Amniotic epithelial cell (primary cell): ENCODE data around the gene RAB40C.

Source experiments
- DNase-seq: peaks from one replicate; pipeline ENCODE4 v3.0.0-alpha.2; 2010; ENCODE audit warnings: low read depth

RAB40C gene, protein sequence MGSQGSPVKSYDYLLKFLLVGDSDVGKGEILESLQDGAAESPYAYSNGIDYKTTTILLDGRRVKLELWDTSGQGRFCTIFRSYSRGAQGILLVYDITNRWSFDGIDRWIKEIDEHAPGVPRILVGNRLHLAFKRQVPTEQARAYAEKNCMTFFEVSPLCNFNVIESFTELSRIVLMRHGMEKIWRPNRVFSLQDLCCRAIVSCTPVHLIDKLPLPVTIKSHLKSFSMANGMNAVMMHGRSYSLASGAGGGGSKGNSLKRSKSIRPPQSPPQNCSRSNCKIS

DNA sequence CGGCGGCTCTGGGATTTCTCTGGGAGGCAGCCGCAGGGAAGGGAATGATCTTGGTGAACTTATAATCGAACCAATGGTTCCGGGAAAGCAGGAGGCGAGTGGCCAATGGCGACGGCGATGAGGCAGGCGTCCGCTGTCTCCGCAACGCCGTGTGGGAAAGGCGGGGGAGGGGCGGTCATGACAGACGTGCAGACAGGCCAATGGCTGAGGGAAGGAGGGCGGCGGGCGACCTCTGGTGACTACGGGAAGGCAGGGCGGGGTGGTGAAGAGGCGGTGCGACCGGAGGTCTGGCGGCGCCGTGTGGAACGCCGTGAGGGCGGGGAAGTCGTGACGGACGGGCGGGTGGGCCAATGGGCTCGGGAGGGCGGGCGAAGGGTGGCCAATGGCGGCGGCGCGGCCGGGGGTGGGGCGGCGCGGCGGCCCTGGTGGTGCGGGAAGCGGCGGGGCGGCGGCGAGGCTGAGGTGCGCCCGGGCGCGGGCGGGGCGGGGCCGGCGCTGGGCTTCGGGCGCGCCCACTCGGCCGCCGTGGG lies at the start of gene RAB40C:
TSS of gene RAB40C (plus strand) at position 409 of the 530 bp plus-strand sequence. CDS start 226 bp downstream, outside the sequence.
- DNase-seq = peak; percentile 96

DNA sequence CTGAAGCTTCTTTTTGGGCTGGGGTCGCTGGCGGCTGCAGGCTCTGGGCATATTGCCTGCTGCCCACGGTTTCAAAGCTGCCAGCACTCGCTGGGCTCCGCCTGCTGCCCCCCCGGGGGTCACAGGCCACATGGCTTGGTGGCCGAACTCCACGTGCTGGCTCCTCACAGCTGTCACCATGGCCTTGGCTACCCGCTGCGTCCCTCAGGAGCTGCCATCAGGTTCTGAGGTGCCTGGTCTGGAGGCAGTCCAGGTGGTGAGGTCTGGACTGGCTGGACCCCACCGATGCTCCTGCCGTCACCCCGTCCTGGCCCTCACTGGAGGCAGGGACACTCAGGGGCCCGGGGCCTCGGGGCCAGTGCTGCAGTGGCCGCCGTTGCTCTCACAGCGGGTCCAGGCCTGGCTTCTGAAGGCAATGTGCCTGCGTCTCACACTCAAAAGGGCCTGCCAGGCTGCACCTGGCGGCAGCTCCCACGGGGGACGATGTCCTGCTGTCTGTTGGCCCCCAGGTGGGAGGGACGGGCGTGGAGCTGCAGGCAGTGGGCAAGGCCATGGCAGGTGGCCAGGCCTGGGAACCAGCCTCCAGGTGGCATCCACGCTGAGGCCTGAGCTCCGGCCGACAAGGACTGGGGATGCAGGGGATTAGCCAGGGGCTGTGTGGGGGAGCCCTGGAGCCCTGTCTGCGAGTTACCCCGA lies 49.1 kb upstream of the RAB40C start:
- no peak for DNase-seq

DNA sequence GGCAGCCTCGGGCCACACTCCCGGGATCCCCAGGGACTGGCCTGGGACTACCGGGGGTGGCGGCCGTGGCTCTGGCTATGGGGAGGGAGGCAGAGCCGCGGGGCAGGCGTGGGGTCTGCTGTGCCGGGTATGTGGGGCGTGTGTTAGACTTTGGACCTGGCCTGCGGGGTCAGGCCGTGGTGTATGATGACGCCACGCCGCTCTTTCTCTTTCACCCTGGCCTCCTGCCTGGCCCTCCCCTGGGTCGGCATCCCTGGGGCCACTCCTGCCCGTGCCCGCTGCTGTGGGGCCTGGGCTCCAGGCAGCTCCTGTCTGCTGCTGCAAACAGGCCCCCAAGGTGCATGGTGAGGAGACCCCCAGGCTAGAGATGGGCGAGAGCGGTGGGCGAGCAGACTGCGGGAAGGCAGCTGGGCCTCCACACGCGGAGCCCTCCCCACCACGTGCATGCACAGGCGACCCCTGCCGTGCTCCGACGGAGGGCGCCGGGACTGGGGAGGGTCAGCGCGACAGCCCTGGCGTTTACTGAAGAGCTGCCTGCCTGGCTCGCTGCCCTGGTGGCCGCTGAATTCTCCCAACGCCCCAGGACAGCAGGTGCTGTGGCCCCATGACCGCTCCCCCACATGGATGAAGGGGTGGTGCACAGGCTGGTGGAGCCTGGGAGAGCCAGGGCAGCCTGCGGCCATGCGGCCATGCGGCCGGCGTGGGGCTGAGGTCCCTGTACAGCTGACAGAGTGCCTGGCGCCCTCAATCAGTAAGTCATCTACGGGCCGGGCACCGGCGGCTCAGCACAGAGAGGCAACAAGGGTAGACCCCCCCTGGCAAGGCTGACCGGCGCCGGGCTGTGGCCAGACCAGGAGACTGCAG lies 46.3 kb upstream of the RAB40C start:
- DNase-seq = no peak

DNA sequence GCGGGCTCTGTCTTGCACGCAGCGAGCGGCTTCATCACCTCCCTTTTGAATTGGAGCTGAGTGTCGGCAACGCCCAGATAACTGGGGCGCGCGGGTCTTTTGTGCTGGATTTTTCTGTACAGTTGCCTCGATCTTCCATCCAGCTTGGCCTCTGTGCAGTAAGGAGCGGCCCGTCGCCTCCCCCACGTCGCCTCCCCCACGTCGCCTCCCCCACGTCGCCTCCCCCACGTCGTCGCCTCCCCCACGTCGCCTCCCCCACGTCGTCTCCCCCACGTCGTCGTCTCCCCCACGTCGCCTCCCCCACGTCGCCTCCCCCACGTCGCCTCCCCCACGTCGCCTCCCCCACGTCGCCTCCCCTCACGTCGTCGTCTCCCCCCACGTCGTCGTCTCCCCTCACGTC lies 45.3 kb upstream of the RAB40C start:
- no peak for DNase-seq

DNA sequence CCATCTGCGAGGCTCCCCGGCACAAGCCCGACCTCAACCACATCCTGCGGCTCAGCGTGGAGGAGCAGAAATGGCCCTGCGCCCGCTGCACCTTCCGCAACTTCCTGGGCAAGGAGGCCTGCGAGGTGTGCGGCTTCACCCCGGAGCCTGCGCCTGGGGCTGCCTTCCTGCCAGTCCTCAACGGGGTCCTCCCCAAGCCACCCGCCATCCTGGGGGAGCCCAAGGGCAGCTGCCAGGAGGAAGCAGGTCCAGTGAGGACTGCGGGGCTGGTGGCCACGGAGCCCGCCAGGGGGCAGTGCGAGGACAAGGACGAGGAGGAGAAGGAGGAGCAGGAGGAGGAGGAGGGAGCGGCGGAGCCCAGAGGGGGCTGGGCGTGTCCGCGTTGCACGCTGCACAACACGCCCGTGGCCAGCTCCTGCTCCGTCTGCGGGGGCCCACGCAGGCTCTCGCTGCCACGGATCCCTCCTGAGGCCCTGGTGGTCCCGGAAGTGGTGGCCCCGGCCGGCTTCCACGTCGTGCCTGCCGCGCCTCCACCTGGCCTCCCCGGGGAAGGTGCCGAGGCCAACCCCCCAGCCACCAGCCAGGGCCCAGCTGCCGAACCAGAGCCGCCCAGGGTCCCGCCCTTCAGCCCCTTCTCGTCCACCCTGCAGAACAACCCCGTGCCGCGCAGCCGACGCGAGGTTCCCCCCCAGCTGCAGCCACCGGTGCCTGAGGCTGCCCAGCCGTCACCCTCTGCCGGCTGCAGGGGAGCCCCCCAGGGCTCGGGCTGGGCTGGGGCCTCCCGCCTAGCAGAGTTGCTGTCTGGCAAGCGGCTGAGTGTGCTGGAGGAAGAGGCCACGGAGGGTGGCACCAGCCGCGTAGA lies 42.7 kb upstream of the RAB40C start:
- DNase-seq = no peak

DNA sequence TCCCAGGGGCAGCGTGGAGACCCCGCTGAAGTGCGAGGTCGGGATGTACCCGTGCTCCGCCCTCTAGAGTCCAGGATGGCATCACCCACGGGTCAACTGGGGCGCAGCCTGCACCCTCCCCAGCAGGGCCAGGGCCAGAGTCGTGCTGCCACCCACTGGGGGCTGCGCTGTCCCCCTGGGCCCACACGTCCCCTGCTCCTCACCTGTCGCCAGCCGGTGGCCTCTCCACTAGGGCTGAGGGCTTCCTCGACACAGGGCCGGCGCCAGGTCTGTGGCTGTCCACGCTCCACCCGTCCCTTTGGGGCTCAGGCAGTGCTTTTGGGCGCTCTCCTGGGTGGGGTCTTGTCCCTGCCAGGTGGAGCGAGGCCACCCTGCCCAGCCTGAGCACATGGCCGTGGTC lies 41.3 kb upstream of the RAB40C start:
- no peak for DNase-seq

DNA sequence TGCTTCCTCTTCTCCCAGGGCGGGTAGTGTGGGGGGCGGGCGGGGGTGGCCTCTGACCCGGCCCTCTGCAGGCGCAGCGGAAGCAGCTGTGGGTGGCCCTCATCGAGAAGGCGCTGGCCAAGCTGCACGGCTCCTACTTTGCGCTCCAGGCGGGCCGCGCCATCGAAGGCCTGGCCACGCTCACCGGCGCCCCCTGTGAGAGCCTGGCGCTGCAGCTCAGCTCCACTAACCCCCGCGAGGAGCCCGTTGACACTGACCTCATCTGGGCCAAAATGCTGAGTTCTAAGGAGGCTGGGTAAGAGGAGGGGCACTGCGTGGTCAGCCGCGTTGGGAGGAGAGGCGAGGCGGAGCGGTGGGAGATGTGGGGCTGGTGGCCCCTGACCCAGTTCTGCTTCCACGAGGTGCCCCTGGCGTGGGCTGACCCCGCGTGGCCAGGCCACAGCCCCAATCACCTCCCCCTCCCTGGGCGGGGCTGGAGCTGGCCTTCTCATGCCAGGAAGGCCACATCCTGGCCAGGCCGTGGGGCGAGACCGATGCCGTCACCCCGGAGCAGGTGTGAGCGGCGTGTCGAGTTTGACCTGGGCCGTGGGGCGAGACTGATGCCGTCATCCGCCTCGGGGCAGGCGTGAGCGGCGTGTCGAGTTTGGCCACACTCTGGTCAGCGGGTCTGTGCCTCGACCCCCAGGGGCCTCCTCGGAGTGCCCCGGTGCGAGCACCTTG lies 40.2 kb upstream of the RAB40C start:
- DNase-seq = no peak

DNA sequence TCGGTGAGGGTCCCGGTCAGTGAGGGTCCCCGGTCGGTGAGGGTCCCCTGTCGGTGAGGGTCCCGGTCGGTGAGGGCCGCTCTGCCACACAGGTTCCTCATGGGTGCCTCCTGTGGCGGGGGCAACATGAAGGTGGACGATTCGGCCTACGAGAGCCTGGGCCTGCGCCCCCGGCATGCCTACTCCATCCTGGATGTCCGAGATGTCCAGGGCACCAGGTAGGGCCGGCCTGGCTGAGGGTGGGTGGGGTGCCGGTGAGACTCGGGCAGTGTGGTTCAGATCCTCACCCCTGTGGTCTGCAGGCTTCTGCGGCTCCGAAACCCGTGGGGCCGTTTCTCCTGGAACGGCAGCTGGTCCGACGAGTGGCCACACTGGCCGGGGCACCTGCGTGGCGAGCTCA lies 38.7 kb upstream of the RAB40C start:
- no peak for DNase-seq

DNA sequence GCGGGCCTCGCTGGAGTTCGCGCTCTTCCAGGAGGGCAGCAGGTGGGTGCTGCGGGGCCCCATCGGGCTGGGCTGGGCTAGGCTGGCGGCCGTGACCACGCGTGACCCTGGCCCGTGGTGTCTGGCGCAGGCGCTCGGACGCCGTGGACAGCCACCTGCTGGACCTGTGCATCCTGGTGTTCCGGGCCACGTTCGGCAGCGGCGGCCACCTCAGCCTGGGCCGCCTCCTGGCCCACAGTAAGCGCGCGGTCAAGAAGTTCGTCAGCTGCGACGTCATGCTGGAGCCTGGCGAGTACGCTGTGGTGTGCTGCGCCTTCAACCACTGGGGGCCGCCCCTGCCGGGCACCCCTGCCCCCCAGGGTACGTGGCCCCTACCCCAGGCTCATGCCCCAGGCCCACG lies 37.7 kb upstream of the RAB40C start:
- DNase-seq = no peak

DNA sequence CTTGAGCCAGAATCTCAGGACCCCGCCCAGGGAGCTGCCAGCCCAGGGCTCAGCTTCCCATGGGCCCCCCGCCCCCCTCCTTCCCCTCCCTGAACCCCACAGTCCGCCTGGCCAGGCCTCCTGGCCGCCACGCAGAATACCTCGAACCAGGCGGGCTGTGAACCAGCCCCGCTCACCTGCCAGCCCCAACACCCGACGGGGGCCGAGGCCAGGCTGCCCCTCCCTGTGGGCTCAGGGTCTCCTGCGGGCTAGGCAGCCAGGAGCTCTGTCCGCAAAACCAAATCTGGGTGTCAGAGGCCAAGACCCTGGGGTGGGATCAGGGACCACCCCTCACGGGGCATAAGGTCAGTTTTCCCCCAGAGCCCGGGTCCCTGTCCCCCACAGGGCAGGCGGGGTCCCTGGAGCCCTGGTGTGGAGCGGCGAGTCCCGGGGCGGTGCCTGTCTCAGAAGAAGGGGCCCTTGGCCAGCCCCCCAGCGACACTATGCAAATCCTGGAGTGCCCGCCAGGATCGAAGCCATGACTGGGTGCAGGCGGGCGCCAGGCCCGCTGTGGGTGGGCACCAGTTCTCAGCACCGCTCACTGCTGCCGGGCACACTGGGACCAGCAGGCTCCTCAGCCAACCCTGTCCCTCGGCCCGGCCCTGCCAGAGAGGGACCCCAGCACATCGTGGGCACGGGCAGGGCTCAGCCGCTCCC lies 36.1 kb upstream of the RAB40C start:
- no peak for DNase-seq

DNA sequence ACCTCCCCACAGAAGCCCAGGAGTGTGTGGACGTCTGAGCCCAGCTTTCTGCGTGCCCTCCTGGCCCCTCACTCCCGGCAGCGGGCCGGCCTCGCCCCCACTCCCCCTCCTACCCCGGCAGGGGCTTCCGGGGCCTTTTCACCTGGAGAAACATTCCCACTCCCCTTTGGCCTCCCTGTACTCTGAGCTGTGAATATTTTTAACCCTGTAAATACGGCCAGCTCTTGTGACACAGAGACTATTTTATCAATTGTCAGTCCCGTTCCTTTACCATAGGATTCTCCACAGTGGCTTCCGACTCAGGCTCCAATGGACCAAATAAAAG lies 35.6 kb upstream of the RAB40C start:
- no peak for DNase-seq

DNA sequence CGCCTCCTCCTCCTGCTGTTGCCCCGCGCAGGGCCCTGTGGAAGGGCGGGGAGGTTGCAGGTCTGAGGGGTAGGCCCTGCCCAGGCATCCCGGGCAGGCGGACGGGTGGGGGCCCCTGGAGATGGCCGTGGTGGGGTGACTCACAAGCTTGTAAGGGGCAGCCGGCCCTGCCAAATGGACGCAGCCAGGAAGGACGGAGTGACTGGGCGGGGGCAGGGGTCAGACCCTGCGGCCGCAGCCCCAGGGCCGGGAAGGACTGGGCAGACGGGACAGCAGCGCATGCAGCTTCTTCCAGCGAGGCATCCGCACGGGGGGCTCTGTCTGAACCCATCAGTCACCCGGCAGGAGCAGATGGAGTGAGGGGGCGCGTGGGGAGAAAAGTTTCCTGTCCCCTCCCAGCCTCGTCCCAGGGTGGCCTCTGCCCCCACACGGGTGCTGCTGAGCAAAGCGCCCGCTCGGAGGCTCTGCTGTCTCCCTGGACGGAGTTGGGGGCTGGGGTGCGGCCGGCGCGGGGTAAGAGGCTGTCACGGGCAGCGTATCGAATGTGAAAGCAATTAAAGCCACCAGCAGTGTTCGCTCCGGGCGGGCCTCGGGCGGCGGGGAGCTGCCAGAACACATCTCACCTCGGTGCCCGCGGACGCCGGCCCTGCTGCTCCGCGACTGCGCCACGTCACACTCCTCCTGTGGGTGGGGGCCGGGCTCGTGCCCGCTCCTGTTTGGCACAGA lies 35.1 kb upstream of the RAB40C start:
- peak; percentile 22 for DNase-seq

DNA sequence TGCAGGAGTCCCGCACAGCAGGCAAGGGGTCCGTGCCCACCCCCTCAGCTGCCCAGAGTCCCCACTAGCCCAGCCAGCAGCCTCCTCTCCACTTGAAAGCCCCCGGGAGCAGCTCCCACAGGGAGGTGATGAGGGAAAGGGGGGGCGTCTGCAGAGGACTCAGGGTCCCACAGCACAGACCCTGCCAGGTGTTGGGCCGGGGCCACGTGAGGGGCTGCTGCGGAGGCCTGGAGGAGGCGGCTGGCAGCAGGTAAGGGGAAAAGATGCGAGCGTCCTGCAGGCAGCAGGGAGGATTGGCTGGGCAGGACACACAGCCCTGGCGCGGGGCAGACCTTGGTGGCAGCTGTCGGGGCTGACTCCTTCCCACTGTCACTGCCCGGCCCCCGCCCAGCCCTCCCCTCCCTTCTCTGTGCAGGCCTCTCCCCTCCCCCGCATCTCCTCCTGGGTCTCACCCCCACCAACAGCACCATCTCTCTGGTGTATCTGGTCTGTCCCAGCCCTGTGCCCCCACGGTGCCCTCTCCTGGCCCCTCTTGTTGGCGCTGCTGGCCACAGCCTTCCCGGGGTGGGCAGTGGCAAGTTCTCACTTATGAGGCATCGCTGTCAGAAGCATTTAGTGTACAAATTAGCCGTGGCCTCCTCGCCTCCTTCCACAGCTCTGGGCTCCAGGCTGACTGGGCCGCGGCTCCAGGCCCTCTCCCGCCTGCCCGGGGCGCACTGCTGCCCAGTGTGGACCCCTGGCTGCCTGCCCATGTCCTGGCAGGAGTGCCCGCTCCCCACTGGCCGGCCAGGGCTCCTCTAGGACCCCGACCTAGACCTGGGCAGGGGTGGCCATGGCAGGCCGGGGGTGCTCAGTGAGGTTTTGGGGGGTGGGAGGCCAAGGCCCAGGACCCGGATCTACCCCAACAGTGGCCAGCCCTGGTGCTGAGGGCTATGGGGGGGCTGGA lies 34.1 kb upstream of the RAB40C start:
- DNase-seq = no peak

DNA sequence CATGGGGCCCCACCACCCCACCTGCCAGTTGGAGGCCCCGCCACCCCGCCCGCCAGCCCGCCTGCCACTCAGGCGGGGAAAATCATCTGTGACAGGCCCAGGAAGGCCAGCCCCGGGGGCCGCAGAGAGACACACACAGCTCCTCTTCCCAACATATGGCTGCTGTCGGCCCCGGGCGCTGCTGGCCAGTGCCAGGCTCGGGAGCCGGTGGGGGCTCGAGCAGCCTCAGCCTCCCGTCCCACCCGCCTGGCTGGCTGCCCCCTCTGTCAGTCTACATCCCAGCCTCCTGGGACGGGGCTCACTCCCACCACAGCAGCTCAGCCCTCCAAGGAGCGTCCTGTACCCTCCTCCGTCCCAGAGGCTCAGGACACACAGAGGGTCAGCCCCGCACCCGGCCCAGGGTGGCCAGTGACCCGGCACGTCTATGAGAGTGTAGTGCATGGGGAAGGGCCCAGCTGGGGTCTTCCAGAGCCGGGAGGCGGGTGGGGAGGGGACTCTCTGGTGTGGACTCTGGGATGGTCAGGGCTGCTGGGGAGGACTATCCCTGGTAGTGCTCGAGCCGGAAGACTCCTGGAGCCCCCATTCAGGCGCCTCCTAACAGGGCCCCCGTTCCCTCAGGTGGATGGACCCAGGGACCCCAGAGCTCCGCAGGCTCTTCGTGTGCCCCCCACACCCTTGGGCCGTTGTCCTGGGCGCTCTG lies 33.2 kb upstream of the RAB40C start:
- DNase-seq = no peak

DNA sequence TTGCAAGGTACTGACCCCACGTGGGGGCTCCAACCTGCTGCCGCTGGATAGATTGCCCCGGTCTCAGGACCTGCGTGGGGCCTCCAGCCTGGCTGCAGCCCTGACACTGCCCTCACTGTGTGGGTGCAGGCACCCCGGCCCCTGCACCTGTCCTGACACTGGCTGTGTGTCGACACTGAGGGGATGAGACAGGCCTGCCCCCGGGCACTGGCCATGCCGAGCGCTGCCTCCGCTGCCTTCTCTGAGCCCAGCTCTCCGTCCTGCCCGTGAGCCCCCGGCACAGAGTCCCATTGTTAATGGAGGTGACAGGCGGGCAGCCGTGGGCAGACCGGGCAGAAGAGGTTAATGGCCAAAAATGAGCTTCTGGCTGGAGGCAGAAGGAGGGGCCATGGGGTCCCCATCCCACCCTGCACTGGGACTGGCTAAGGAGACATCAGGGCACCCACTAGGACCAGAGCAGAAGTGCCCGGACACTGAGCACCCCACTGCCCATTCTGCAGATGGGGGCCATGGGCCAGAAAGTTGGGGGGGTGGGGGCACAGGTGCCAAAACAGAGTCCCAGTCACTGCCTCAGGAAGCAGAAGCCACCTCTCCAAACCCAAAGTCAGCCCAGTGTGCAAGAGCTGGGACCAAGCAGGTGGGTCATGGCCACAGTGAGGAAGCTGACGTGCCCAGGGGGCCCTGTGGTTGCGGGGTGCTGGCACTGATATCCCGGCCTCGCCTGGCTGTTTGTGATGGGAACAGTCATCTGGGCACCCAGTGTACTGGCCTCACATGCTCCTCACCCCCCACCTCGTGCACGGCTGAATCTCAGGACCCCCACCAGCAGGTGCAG lies 32.2 kb upstream of the RAB40C start:
- no peak for DNase-seq

DNA sequence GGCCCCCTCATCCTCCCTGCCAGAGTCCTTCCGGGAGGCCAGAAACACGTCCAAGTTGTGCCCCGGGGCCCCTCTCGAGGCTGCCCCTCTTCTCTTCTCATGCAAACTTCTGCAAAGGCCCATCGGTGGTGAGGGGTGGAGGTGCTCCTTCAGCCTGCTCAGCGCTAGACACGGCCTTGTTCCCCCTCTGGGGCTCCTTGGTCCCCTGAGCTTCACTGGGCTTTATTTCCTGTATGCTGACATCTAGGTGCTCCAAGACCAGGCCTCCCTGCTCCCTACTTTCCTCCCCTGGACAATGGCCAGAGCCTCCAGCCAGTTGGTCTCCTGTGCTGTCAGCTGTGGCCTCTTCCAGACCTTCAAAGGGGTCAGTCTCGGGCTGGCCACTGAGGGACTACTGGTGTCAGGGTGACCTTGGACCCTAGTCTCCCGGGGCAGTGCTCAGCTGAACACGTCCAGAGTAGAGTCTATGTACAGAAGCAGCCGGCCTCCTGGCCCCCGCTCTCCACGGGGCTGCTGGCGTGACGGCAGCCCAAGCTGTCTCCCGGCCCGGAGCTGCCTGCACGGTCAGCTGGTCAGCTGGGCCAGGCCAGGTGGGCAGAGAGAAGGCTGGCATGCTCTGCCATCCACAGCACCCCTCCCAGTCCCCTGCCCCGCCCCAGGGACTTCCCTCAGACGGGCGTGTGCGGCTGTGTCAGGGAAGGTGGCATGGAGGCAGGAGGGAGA lies 31.4 kb upstream of the RAB40C start:
- DNase-seq = no peak

DNA sequence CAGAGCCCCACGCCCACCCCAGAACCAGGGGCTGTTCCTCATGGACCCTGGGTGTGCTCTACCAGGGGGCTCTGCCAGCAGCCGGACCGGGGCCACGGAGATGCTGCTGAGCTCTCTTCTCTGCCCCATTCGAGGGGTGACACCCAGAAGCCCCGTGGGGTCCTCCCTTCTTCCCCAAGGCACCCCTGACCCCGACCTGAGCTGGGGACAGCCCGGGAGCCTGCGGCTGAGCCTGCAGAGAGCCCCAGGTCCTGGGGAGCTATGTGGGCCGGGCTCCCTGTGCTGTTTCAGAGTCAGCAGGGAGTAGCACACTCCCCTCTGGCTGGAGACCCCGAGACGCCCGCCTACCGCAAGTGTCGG lies 30.9 kb upstream of the RAB40C start:
- no peak for DNase-seq
